Right atrium auricular region (tissue), 2 donors: Measurements from ENCODE around the gene UBE3B. TPM values are rescaled to one million over a fixed set of nuclear protein-coding genes. Genes with fewer than 3 reads are reported as not detected.
A peak's percentile ranks its signal among the peaks of the same experiment; 100 is the strongest.

Source experiments
- DNase-seq: peaks from one replicate; pipeline ENCODE4 v3.0.0-alpha.2; 2019; ENCODE audit warnings: low spot score
- H3K27ac ChIP-seq, 2 donors: fragments of 200-600 bp; sonication (generic); 1 replicate in 1 of 2; 2 replicates in 1 of 2; pipeline ENCODE4 v1.5.1; 2016 to 2019
- H3K27me3 ChIP-seq, 2 donors: fragments of 200-600 bp; sonication (generic); one replicate each; pipeline versions ENCODE4 v1.5.1 to v1.6.0; 2017 to 2019
- H3K36me3 ChIP-seq: fragments of 200-600 bp; sonication (generic); one replicate; pipeline ENCODE4 v1.5.1; 2016
- H3K4me1 ChIP-seq, 2 donors: fragments of 200-600 bp; sonication (generic); one replicate each; pipeline versions ENCODE4 v1.5.1 to v1.6.0; 2017 to 2019
- H3K4me3 ChIP-seq, 2 donors: fragments of 200-600 bp; sonication (generic); 1 replicate in 1 of 2; 2 replicates in 1 of 2; pipeline ENCODE4 v1.5.1; 2017 to 2019; ENCODE audit warnings: mild to moderate bottlenecking in 1 of 2, moderate library complexity in 1 of 2
- H3K9me3 ChIP-seq, 2 donors: fragments of 200-600 bp; sonication (generic); one replicate each; pipeline ENCODE4 v1.5.1; 2019
- CTCF ChIP-seq, 2 donors: fragments of 200-600 bp; sonication (generic); IDR thresholded peaks; one replicate each; pipeline ENCODE4 v1.5.1; 2019; ENCODE audit warnings: antibody characterized with exemption in 2 of 2
- total RNA-seq, 2 donors: library from RNA; depleted of rRNA; stranded (reverse); fragments of >200 nt; gene quantifications; one replicate each; pipeline ENCODE4 v1.1.0, GENCODE V29; 2016

Gene UBE3B
- total RNA-seq, 2 donors from 2014 or later, result 41.7 to 71.8 TPM

GRCh38 chr12:109568486-109568885 lies 91.1 kb downstream of the UBE3B start:
- Histone ChIP-seq H3K4me3 (no peak overlapping the region), H3K27ac (no peak overlapping the region), H3K4me1 (peaks cover 0 to 13% of the 10 kb centered on the region in 2 donors), H3K36me3 (peaks cover 25% of the 10 kb centered on the region), H3K9me3 (no peaks in the 10 kb centered on the region), H3K27me3 (no peaks in the 10 kb centered on the region)
- no peak for DNase-seq
- no peak for TF ChIP-seq CTCF (IDR thresholded peaks at IDR 0.05)

- Histone ChIP-seq H3K9me3 (no peaks in the 10 kb centered on the region), H3K4me1 (peaks cover 0 to 21% of the 10 kb centered on the region in 2 donors), H3K27me3 (no peaks in the 10 kb centered on the region), H3K27ac (peak overlapping the region in 1 of 2 donors; percentile 87), H3K36me3 (peaks cover 26% of the 10 kb centered on the region), H3K4me3 (no peak overlapping the region)
- TF ChIP-seq CTCF (IDR thresholded peaks at IDR 0.05), result no peak
- no peak for DNase-seq
These were observed 94.5 kb downstream of the UBE3B start for GRCh38 chr12:109571773-109572505.

- no peak for DNase-seq
- no peaks in the 10 kb centered on the region for H3K27me3 ChIP-seq
- H3K27ac ChIP-seq, result peak overlapping the region; percentile 87 to 88
- H3K36me3 ChIP-seq, result peaks cover 28% of the 10 kb centered on the region
- H3K4me3 ChIP-seq, result peak overlapping the region in 1 of 2 donors; percentile 77
- peaks cover 0 to 21% of the 10 kb centered on the region in 2 donors for H3K4me1 ChIP-seq
- TF ChIP-seq CTCF (IDR thresholded peaks at IDR 0.05), result no peak
- H3K9me3 ChIP-seq, result no peaks in the 10 kb centered on the region
These were observed 95.0 kb downstream of the UBE3B start for GRCh38 chr12:109572506-109572845.

GRCh38 chr12:109573029-109573913 lies 95.8 kb downstream of the UBE3B start, which contains the start of the genes MMAB and MVK:
Gene MMAB, minus strand, starts transcription at chr12:109573504. Its CDS starts 24 bp downstream, at chr12:109573480.
Gene MVK, plus strand, starts transcription at chr12:109573794. Its CDS starts 1,029 bp downstream, at chr12:109574823.
- H3K4me3 ChIP-seq, result peak within 1 kb of the TSS; percentile 75 to 77
- DNase-seq, result peak; percentile 100
- no peak for TF ChIP-seq CTCF (IDR thresholded peaks at IDR 0.05)
- H3K4me1 ChIP-seq, result peaks cover 0 to 21% of the 10 kb centered on the region in 2 donors
- H3K27ac ChIP-seq, result peak within 1 kb of the TSS; percentile 87 to 88
- H3K36me3 ChIP-seq, result peaks cover 28% of the 10 kb centered on the region
- no peaks in the 10 kb centered on the region for H3K9me3 ChIP-seq
- no peaks in the 10 kb centered on the region for H3K27me3 ChIP-seq

GRCh38 chr12:109573914-109574244 lies 96.4 kb downstream of the UBE3B start:
- no peak for DNase-seq
- no peak for TF ChIP-seq CTCF (IDR thresholded peaks at IDR 0.05)
- Histone ChIP-seq H3K4me3 (peak overlapping the region; percentile 75 to 77), H3K4me1 (peaks cover 0 to 21% of the 10 kb centered on the region in 2 donors), H3K27ac (peak overlapping the region; percentile 57 to 88), H3K9me3 (no peaks in the 10 kb centered on the region), H3K36me3 (peaks cover 28% of the 10 kb centered on the region), H3K27me3 (no peaks in the 10 kb centered on the region)
